ENCODE data around the gene URAD.
"Not testable (repeated sequence)": the region's sequence is repeated elsewhere in the genome, so short reads cannot be mapped to it uniquely, and the experiment has no call there.

URAD gene

GRCh38 chr13:27965343-27965739 lies 23.2 kb downstream of the URAD start:
- TF ChIP-seq CTCF (IDR thresholded peaks at IDR 0.05; ENCODE audit: low read depth, low read length) = no peak
- no peak for DNase-seq (ENCODE audit: extremely low read depth, low read depth)

GRCh38 chr13:27964741-27965323 lies 23.7 kb downstream of the URAD start:
- no peak for TF ChIP-seq CTCF (IDR thresholded peaks at IDR 0.05; ENCODE audit: low read depth, low read length)
- DNase-seq (ENCODE audit: extremely low read depth, low read depth) = no peak

GRCh38 chr13:27964206-27964605 lies 24.3 kb downstream of the URAD start:
- DNase-seq (ENCODE audit: extremely low read depth, low read depth) = not testable (repeated sequence)

DNA sequence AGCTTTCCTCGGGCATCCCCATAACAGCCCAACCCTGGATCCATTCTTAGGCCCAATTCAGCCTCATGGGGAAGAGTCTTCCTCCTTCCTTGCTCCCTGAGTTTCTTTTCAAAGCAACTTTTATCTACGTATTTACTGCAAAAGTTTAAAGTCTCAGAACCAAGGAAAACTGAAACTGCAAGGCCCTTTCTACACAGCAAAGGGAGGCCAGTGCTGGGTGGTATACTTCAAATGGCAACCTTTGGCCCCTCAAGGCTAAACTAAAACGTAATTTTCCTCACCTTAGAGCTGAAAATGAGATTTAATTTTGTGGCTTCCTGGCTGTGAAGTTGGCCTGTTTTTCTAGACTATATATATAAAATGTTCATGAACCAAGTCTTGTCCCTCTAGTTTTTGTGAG lies 25.0 kb downstream of the URAD start:
- no peak for DNase-seq (ENCODE audit: extremely low read depth, low read depth)
- TF ChIP-seq CTCF (IDR thresholded peaks at IDR 0.05; ENCODE audit: low read depth, low read length) = no peak

DNA sequence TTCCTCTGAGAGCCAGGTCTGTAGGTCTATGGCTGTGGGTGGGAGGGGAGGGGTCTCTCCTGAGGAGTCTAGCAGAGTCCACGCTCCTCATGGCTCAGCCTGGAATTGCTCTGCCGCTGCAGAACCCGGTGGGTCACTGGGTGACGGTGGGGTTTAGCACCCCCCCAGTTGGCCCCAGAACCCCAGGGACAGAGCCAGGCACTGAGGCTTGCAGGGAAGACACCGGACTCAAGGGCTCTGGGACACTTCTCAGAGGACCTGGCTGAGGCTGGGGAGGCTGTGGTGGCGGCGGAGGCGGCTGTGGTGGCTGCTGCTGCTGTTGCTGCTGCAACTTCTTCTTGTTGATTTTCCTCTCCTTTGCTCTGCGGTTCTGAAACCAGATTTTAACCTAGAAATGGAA lies 25.5 kb downstream of the URAD start:
- no peak for TF ChIP-seq CTCF (IDR thresholded peaks at IDR 0.05; ENCODE audit: low read depth, low read length)
- no peak for DNase-seq (ENCODE audit: extremely low read depth, low read depth)

DNA sequence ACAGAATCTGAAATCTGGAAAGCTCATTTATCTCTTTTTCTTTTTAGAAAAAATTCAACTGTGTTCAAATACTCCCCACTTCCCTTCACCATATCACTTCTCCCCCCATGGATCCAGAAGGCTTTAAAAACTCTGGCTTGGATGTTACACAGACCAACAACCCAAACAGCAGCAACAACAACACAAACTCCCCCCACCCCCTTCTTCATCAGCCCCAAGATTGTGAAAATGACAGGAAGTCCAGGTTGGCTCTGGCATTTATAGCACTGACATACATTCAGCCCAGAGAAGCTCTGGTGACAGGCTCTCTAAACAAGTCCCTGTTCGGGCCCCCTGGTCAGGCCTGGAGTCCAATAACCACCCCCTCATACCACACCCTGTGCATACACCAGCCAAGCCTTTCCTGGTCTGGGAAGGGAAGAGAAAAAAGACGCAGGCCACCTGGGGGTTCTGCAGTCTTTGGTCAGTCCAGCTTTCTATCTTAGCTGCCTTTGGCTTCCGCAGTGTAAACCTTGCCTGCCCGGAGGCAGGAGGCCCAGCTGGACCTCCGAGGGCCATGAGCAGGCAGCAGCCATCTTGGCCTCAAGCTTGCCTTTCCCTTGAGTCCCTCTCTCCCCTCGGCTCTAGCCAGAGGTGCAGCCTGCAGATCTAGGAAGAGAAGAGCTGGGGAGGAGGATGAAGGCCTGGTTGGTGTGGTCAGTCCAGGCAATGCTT lies 26.2 kb downstream of the URAD start:
- TF ChIP-seq CTCF (IDR thresholded peaks at IDR 0.05; ENCODE audit: low read depth, low read length) = no peak
- DNase-seq (ENCODE audit: extremely low read depth, low read depth) = no peak

DNA sequence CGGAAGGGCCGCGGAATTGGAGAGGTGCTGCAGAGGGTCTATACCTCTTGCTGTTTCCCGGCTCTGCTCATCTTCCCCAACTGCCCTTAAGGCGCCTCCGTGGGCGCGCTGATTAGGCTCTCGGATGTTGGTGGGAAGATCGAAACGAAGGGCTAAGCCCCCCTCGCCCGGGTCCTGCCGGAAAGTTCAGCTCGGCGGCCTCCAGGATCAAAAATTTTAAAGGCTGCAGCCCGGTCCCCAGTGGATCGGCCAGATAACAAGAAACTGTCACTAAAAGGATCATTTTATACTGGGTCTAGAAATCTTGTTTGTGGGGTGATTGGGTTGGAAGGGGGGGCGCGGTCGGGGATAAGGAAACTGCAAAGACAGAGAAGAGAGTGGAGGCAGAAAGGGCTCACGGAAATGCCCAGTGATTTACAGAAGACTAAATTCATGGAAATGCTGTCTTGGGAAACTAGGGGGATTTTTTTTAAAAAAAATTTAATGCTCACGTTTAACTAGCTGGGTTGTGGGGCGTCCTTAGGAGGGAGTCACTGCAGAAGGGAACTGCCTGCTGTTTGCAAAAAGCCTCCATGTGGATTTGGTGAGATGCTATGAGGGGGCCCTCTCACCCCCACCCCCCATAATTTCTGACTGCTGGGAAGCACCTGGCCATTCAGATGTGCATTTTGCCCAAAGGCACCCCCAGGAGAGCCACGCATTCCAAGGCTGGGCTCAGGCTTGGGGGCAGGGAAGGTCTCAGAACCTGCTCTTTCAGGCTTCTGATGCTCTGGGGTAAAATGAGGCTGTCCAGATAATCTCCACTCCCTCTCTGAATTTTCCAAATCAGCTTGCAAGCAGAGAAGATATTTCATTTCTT lies 27.0 kb downstream of the URAD start:
- no peak for TF ChIP-seq CTCF (IDR thresholded peaks at IDR 0.05; ENCODE audit: low read depth, low read length)
- DNase-seq (ENCODE audit: extremely low read depth, low read depth) = no peak
